PC-3 (cell line): ENCODE results near the gene FGFR2. TPM values are rescaled to one million over a fixed set of nuclear protein-coding genes. Genes with fewer than 3 reads are reported as not detected.

Source experiments
- ATAC-seq: fragments of 200-7000 bp; cut with Tn5 transposase; 2 replicates; pipeline ENCODE4 v1.9.1; 2020; ENCODE audit warnings: mild to moderate bottlenecking, moderate library complexity
- BruUV-seq: library from RNA; stranded (reverse); fragments of 400-500 nt; replicated peaks from 2 replicates; lab custom pipeline; 2021; lab: Mats Ljungman, UMichigan
- CTCF ChIA-PET: fragments of 300-600 bp; sonication (Branson Sonifier 250); formaldehyde crosslinking; loops from one replicate; lab custom pipeline; 2022; ENCODE audit warnings: antibody characterized with exemption; lab: Charles Lee
- POLR2A ChIA-PET: fragments of 300-600 bp; sonication (Branson Sonifier 250); formaldehyde crosslinking; loops from one replicate; lab custom pipeline; 2022; ENCODE audit warnings: antibody characterized with exemption; ENCODE audit not compliant: unreplicated experiment; lab: Charles Lee
- DNase-seq: peaks from one replicate; pipeline ENCODE4 v3.0.0-alpha.2; 2015
- H2AFZ ChIP-seq: fragments of 300-600 bp; sonication (generic); 2 replicates; pipeline ENCODE4 v1.6.0; 2016; ENCODE audit warnings: antibody characterized with exemption, low read length
- H3F3A ChIP-seq: fragments of 300-600 bp; sonication (generic); one replicate; pipeline ENCODE4 v1.6.0; 2017; ENCODE audit warnings: antibody characterized with exemption, low read length, control low read depth, mild to moderate bottlenecking; ENCODE audit not compliant: unreplicated experiment
- H3K27ac ChIP-seq: fragments of 300-600 bp; sonication (generic); 2 replicates; pipeline ENCODE4 v1.5.1; 2016; ENCODE audit warnings: mild to moderate bottlenecking, low read length
- H3K27me3 ChIP-seq: fragments of 300-600 bp; sonication (generic); 2 replicates; pipeline ENCODE4 v1.6.1; 2016; ENCODE audit warnings: low read length, mixed read lengths
- H3K36me3 ChIP-seq: fragments of 300-600 bp; sonication (generic); 2 replicates; pipeline ENCODE4 v1.6.1; 2016; ENCODE audit warnings: low read depth, mixed run types, low read length, mixed read lengths
- H3K4me1 ChIP-seq: fragments of 300-600 bp; sonication (generic); 2 replicates; pipeline ENCODE4 v1.5.1; 2016; ENCODE audit warnings: low read length; ENCODE audit not compliant: insufficient read depth
- H3K4me2 ChIP-seq: fragments of 300-600 bp; sonication (generic); 2 replicates; pipeline ENCODE4 v1.6.0; 2016; ENCODE audit warnings: low read length
- H3K4me3 ChIP-seq: fragments of 300-600 bp; sonication (generic); 2 replicates; pipeline ENCODE4 v1.5.1; 2016; ENCODE audit warnings: mild to moderate bottlenecking, low read length, mixed read lengths
- H3K79me2 ChIP-seq: fragments of 300-600 bp; sonication (generic); 2 replicates; pipeline ENCODE4 v1.6.1; 2017; ENCODE audit warnings: low read length, mixed read lengths
- H3K9ac ChIP-seq: fragments of 300-600 bp; sonication (generic); 2 replicates; pipeline ENCODE4 v1.6.0; 2016; ENCODE audit warnings: mild to moderate bottlenecking, low read length
- H3K9me2 ChIP-seq: fragments of 300-600 bp; sonication (generic); replicated peaks from 2 replicates; pipeline ENCODE4 v1.6.1; 2016; ENCODE audit warnings: mixed run types, low read length, mixed read lengths
- H3K9me3 ChIP-seq: fragments of 300-600 bp; sonication (generic); 2 replicates; pipeline ENCODE4 v1.6.1; 2016; ENCODE audit warnings: low read length, mixed read lengths
- H4K20me1 ChIP-seq: fragments of 300-600 bp; sonication (generic); 2 replicates; pipeline ENCODE4 v1.6.1; 2016; ENCODE audit warnings: low read length, mixed read lengths
- EZH2 ChIP-seq: fragments of 300-600 bp; sonication (generic); IDR thresholded peaks from one replicate; pipeline ENCODE4 v1.6.1; 2017; ENCODE audit warnings: antibody characterized with exemption, mild to moderate bottlenecking, low read length; ENCODE audit not compliant: unreplicated experiment
- EZH2phosphoT487 ChIP-seq: fragments of 300-600 bp; sonication (generic); IDR thresholded peaks from 2 replicates; pipeline ENCODE4 v1.6.1; 2018; ENCODE audit warnings: mild to moderate bottlenecking, antibody characterized with exemption, low read length, borderline replicate concordance
- intact Hi-C: fragments of 100-400 bp; cut with micrococcal nuclease; formaldehyde crosslinking; loops from 2 replicates; pipeline ENCODE4 v1.9.0; 2023
- total RNA-seq: library from RNA; depleted of rRNA; stranded (reverse); fragments of >200 nt; gene quantifications from 2 replicates; pipeline ENCODE4 v1.2.3, GENCODE V29; 2014
- TF ChIP-seq, protein P1 (sequence below): fragments of 300-600 bp; sonication (generic); conservative IDR thresholded peaks from 2 replicates; pipeline ENCODE4 v1.5.1; 2017; ENCODE audit warnings: antibody characterized with exemption, low read depth, mild to moderate bottlenecking, low read length

FGFR2 gene
- total RNA-seq, 1 experiment from 2014 or later: 0.36 TPM

DNA sequence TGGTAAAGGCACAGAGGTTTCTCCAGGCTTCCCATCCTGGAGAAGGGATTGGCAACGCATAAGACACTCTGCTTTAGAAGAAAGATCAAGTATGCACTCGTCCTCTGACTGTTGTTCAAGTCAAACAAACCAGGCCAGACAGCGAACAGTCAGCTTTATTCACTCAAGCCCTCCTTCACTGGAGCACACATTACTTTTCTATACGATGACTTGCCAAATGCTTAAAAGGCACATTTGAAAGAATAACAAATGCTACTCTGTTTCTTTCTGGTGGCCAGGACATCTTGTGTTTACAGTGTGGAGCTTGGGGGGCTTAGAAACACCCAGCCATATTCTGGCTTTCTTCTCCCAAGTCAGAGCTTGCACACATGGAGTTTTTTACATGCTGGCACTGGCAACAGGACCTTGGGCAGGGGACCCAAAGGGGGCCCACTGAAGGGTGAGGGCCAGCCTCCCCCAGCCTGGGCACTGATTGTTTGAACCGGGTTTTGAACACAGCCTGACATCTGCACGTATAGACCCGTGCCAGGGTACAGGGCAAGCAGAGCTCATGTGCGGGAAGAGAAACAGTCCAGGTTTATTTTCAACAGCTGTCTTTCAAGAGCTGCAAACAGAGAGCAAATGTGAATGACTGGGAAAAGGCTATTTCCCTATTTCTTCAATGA is 33.3 kb upstream of the FGFR2 start:
- Histone ChIP-seq H3K4me1 (no peaks in the 10 kb centered on the region), H4K20me1 (no peaks in the 10 kb centered on the region), H3K4me3 (no peak overlapping the region), H3K36me3 (no peaks in the 10 kb centered on the region), H2AFZ (no peak overlapping the region), H3K27ac (no peak overlapping the region), H3F3A (no peaks in the 10 kb centered on the region), H3K4me2 (no peak overlapping the region), H3K9me3 (no peaks in the 10 kb centered on the region), H3K9me2 (no peaks in the 10 kb centered on the region), H3K27me3 (peaks cover 49% of the 10 kb centered on the region), H3K79me2 (no peaks in the 10 kb centered on the region), H3K9ac (no peak overlapping the region)
- no peak for TF ChIP-seq EZH2phosphoT487
- TF ChIP-seq, protein P1, sequence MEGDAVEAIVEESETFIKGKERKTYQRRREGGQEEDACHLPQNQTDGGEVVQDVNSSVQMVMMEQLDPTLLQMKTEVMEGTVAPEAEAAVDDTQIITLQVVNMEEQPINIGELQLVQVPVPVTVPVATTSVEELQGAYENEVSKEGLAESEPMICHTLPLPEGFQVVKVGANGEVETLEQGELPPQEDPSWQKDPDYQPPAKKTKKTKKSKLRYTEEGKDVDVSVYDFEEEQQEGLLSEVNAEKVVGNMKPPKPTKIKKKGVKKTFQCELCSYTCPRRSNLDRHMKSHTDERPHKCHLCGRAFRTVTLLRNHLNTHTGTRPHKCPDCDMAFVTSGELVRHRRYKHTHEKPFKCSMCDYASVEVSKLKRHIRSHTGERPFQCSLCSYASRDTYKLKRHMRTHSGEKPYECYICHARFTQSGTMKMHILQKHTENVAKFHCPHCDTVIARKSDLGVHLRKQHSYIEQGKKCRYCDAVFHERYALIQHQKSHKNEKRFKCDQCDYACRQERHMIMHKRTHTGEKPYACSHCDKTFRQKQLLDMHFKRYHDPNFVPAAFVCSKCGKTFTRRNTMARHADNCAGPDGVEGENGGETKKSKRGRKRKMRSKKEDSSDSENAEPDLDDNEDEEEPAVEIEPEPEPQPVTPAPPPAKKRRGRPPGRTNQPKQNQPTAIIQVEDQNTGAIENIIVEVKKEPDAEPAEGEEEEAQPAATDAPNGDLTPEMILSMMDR: no peak
- TF ChIP-seq EZH2: no peak
- no peak for ATAC-seq
- BruUV-seq: no TSS peak
- CTCF ChIA-PET: no interaction called here
- no peak for DNase-seq
- POLR2A ChIA-PET: no interaction called here
- intact Hi-C loops: no loop called here

DNA sequence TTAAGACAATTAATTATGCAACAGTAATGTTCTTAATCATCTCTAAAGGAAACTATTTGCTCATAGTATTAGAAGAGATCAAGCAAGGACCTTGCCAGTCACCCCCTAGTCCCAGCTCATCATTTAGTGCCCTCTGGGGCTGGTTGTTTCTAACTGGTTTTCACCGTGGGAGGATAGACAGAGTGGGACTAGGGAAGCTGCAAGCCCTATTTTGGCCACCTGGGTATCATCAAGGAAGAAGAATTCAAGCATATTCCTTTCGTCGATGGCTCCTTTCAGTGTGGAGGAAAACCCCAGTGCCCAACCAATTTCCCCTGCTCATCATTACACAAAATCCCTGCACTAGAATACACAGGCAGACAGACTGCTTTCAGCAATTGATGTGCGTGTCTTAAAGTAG is 30.6 kb upstream of the FGFR2 start:
- no peak overlapping the region for H3K27ac ChIP-seq
- no peaks in the 10 kb centered on the region for H4K20me1 ChIP-seq
- ATAC-seq (no peak), DNase-seq (no peak)
- no peaks in the 10 kb centered on the region for H3K79me2 ChIP-seq
- ChIA-PET POLR2A (no interaction called here), CTCF (no interaction called here)
- H3K9ac ChIP-seq: no peak overlapping the region
- no peak overlapping the region for H3K4me3 ChIP-seq
- BruUV-seq: no TSS peak
- H3K9me3 ChIP-seq: no peaks in the 10 kb centered on the region
- peaks cover 53% of the 10 kb centered on the region for H3K27me3 ChIP-seq
- H3K9me2 ChIP-seq: no peaks in the 10 kb centered on the region
- no peaks in the 10 kb centered on the region for H3F3A ChIP-seq
- H3K36me3 ChIP-seq: no peaks in the 10 kb centered on the region
- H3K4me1 ChIP-seq: no peaks in the 10 kb centered on the region
- no peak overlapping the region for H2AFZ ChIP-seq
- no peak overlapping the region for H3K4me2 ChIP-seq
- intact Hi-C loops: no loop called here
- TF ChIP-seq, protein P1: no peak
- TF ChIP-seq EZH2 (no peak), EZH2phosphoT487 (no peak)

DNA sequence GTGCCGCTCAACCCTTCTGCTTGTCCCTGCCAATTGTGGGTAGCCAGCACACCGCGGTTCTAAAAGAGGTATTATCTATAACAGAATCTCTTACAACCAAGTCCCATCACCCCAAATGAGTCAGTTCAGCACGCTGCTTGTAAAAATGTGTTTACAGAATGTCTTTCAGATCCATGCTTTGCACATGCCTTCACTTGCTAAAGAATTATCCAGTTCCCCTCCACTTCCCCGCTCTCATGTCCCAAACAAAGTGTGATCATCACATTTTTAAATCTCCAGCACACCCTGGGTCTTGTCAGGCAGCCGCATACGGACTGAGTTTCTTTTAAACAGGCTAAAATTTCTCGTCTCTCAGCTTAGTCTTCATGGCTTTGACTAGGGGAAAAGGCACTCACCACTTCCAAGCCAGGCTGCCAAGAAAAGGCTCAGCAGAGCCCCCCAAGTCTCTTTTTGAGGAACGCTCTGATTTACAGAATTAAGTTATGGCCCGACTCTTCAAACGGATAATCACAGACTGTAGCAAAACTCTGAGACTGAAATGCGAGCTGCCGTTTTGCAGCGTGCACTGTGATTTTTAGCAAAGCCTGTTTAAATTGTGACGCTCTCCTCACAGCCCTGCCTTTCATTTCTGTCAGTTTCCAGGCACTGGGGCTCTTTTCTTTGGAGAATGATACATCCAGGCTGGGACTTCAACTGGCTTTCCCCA is 29.8 kb upstream of the FGFR2 start:
- no peak overlapping the region for H2AFZ ChIP-seq
- no peaks in the 10 kb centered on the region for H3K36me3 ChIP-seq
- POLR2A ChIA-PET: no interaction called here
- TF ChIP-seq EZH2: no peak
- TF ChIP-seq, protein P1: no peak
- TF ChIP-seq EZH2phosphoT487: no peak
- ATAC-seq (no peak), DNase-seq (peak; percentile 10)
- H3K9ac ChIP-seq: no peak overlapping the region
- intact Hi-C loops: no loop called here
- no peak overlapping the region for H3K27ac ChIP-seq
- no peaks in the 10 kb centered on the region for H3K79me2 ChIP-seq
- no TSS peak for BruUV-seq
- H3K27me3 ChIP-seq: peaks cover 45% of the 10 kb centered on the region
- no peaks in the 10 kb centered on the region for H4K20me1 ChIP-seq
- no peaks in the 10 kb centered on the region for H3F3A ChIP-seq
- CTCF ChIA-PET: no interaction called here
- no peaks in the 10 kb centered on the region for H3K9me3 ChIP-seq
- H3K9me2 ChIP-seq: no peaks in the 10 kb centered on the region
- no peaks in the 10 kb centered on the region for H3K4me1 ChIP-seq
- H3K4me3 ChIP-seq: no peak overlapping the region
- no peak overlapping the region for H3K4me2 ChIP-seq
